Measurements from ENCODE around the gene PLBD1. TPM values are rescaled to one million over a fixed set of nuclear protein-coding genes. Genes with fewer than 3 reads are reported as not detected.

The PLBD1 gene
- total and polyA plus RNA-seq, 12 donors, result 0.85 to 7.7 (median 6.6) TPM

- Histone ChIP-seq H3K4me1 (replicated peaks in 1 of 2) (no peaks in the 10 kb centered on the region), H3K27ac (no peak overlapping the region), H3K27me3 (no peaks in the 10 kb centered on the region), H3K9me3 (replicated peaks in 1 of 3) (no peaks in the 10 kb centered on the region), H3K36me3 (replicated peaks in 1 of 2) (no peaks in the 10 kb centered on the region), H3K4me3 (no peak overlapping the region)
- 88 to 98% (median 93%) methylated on average over 9 of the region's 9 CpGs for WGBS, 4 donors
- DNase-seq, result no peak
- intact Hi-C loops (cut with DNase I), result no loop called here
- TF ChIP-seq CTCF (IDR thresholded peaks at IDR 0.05) (no peak), POLR2A (IDR thresholded peaks at IDR 0.05) (no peak)
Observed at GRCh38 chr12:14561677-14562238, 5.9 kb downstream of the PLBD1 start.

GRCh38 chr12:14560904-14561574 lies 6.6 kb downstream of the PLBD1 start:
- 71 to 79% (median 74%) methylated on average over 6 of the region's 6 CpGs for WGBS, 4 donors
- no peak overlapping the region for H3K27ac ChIP-seq
- intact Hi-C loops (cut with DNase I), result no loop called here
- no peaks in the 10 kb centered on the region for H3K27me3 ChIP-seq
- no peaks in the 10 kb centered on the region for H3K4me1 ChIP-seq (replicated peaks in 1 of 2)
- H3K36me3 ChIP-seq (replicated peaks in 1 of 2), result no peaks in the 10 kb centered on the region
- no peak for TF ChIP-seq CTCF (IDR thresholded peaks at IDR 0.05)
- TF ChIP-seq POLR2A (IDR thresholded peaks at IDR 0.05), result no peak
- DNase-seq, result no peak
- no peak overlapping the region for H3K4me3 ChIP-seq
- no peaks in the 10 kb centered on the region for H3K9me3 ChIP-seq (replicated peaks in 1 of 3)

- no peak overlapping the region for H3K27ac ChIP-seq
- TF ChIP-seq POLR2A (IDR thresholded peaks at IDR 0.05) (no peak), CTCF (IDR thresholded peaks at IDR 0.05) (no peak)
- H3K4me3 ChIP-seq, result no peak overlapping the region
- H3K4me1 ChIP-seq (replicated peaks in 1 of 2), result no peaks in the 10 kb centered on the region
- no peak for DNase-seq
- no peaks in the 10 kb centered on the region for H3K27me3 ChIP-seq
- WGBS, 4 donors, result 53 to 63% (median 59%) methylated on average over 4 of the region's 4 CpGs
- intact Hi-C loops (cut with DNase I), result no loop called here
- H3K36me3 ChIP-seq (replicated peaks in 1 of 2), result no peaks in the 10 kb centered on the region
- H3K9me3 ChIP-seq (replicated peaks in 1 of 3), result no peaks in the 10 kb centered on the region
Observed at GRCh38 chr12:14558473-14558959, 9.2 kb downstream of the PLBD1 start.

GRCh38 chr12:14557966-14558365 lies 9.7 kb downstream of the PLBD1 start:
- H3K4me1 ChIP-seq (replicated peaks in 1 of 2), result no peaks in the 10 kb centered on the region
- intact Hi-C loops (cut with DNase I), result no loop called here
- no peaks in the 10 kb centered on the region for H3K36me3 ChIP-seq (replicated peaks in 1 of 2)
- WGBS, 4 donors, result 75 to 95% (median 85%) methylated on average over 7 to 8 of the region's 8 CpGs
- DNase-seq, result no peak
- TF ChIP-seq POLR2A (IDR thresholded peaks at IDR 0.05) (no peak), CTCF (IDR thresholded peaks at IDR 0.05) (no peak)
- no peak overlapping the region for H3K27ac ChIP-seq
- H3K9me3 ChIP-seq (replicated peaks in 1 of 3), result no peaks in the 10 kb centered on the region
- no peaks in the 10 kb centered on the region for H3K27me3 ChIP-seq
- no peak overlapping the region for H3K4me3 ChIP-seq
